Kidney tubule cell (primary cell): ENCODE results near the gene NUP155.
A peak's percentile ranks its signal among the peaks of the same experiment; 100 is the strongest.
"Not testable (repeated sequence)": the region's sequence is repeated elsewhere in the genome, so short reads cannot be mapped to it uniquely, and the experiment has no call there.

Source experiments
- DNase-seq: peaks from one replicate; pipeline ENCODE4 v3.0.0-alpha.2; 2018; ENCODE audit warnings: low spot score

Gene NUP155

DNA sequence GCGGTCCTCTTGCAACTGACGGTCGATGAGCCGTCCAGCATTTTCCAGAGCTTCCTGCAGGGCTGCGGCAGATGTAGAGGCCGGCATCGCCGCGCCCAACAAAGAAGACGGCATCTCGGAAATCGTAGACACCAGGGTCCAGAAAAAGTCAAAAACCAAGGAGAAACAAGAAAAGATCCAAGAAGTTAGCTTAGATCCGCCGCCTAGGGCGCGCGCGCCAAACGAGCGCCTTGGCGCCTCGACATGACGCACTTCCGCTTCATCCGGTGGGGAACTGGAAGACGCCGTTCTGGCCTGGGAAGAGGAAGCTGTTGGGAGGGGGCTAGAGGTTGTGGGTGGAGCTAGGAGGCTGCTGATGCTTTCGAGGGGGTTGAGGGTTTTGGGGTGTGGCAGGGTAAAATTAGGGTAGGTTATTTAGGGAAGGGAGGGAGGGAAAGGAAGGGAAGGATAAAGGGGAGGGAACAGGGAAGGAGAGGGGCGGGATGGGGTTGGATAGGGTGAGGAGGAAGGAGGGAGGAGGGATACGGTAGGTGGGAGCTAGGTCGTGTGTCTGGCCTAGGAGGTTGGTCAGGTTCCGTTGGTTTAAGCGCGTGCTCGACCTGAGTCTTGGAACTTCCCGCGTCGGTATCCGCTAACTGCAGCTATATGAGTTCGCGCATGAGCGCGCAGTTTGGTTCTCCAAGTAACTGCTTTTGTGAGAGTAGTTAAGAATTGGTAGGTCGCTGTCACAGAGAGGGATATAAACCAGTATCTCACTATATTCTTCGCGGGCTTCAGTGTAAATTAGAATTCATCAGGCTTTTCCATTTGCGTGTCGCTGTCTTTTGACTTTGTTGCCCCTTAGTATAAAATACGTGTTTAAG lies at the start of gene NUP155:
TSS of gene NUP155 (minus strand) at position 243 of the 863 bp plus-strand sequence. CDS start at position 114, 129 bp downstream.
- peak; percentile 98 for DNase-seq

DNA sequence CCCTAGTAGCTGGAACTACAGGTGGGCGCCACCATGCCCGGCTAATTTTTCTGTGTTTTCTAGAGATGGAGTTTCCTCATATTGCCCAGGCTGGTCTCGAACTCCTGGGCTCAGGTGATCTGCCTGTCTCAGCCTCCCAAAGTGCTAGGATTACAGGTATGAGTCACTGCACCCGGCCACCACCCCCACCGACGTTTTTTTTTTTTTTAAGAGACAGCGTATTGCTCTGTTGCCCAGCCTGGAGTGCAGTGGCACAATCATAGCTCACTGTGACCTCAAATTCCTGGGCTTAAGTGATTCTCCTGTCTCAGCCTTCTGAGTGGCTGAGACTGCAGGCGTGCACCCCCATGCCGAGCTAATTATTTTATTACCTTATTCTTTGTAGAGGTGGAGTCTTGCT lies 46.4 kb upstream of the NUP155 start:
- DNase-seq, result peak; percentile 10

DNA sequence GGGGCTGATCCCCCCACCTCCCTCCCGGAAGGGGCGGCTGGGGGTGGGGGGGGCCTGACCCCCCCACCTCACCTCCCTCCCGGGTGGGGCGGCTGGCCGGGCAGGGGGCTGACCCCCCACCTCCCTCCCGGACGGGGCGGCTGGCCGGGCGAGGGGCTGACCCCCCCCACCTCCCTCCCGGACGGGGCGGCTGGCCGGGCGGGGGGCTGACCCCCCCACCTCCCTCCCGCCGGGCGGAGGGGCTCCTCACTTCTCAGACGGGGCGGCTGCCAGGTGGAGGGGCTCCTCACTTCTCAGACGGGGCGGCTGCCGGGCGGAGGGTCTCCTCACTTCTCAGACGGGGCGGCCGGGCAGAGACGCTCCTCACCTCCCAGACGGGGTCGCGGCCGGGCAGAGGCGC lies 44.5 kb upstream of the NUP155 start:
- not testable (repeated sequence) for DNase-seq

DNA sequence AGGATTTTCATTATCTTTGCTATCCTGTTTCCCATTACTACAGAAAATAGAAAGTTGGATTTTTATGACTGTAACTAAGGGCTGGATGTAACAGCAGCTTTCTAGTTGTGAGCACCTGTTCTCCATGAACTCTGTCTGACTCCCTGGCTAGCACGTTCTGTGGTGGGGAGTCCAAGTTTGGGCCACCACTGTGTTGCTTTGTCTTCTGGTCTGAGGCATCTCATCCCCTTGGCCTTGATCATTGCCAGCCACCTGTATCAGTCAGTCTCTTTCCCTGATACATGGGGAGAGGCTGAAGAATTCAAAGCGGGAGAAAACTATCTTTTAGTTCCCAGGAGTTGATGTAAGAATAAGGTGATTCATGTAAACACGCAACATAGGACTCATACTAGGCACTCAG lies 41.6 kb upstream of the NUP155 start:
- no peak for DNase-seq

DNA sequence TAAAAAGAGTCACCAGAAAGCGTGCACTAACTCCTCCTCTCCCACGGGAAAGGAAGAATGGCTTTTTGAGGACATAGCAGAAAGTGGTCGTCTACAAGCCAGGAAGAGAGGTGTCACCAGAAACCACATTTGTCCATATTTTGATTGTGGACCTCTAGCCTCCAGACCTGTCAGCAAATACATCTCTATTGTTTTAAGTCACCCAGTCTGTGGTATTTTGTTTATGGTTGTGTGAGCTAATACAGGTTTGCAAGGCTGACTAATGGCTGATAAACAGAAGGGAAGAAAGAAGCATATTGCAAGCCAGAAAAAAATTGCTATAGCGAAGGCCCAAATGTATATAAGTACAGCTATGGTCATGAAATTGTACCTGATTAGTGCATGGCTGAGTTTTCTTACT lies 29.6 kb upstream of the NUP155 start:
- DNase-seq, result no peak

DNA sequence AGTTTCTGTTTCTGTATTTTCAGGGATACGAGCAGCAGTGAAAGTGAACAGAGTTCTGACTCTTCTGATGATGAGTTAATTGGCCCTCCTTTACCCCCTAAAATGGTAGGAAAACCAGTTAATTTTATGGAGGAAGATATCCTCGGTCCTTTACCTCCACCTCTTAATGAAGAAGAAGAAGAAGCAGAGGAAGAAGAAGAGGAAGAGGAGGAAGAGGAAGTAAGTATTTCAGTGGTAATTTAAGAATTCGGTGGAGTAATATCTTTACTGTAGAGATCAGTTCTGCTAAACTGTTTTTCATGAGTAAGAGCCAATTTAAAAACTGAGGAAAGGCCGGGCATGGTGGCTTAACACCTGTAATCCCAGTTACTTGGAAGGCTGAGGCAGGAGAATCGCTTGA lies 25.4 kb upstream of the NUP155 start:
- no peak for DNase-seq

DNA sequence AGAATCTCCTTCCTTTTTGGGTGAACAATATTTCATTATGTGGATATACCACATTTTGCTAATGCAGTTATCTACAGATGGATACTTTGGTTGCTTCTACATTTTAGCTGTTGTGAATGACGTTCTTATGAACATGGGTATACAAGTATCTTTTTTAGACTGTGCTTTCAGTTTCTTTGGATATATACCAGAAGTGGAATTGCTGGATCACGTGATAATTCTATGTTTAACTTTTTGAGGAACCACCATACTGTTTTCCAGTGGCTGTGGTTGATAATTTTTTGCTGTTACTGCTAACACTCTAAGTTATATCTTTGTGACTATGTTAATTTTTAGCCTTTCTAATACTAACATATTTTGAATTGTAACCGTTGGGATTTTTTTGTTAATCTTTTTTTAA lies 20.7 kb upstream of the NUP155 start:
- DNase-seq, result no peak

DNA sequence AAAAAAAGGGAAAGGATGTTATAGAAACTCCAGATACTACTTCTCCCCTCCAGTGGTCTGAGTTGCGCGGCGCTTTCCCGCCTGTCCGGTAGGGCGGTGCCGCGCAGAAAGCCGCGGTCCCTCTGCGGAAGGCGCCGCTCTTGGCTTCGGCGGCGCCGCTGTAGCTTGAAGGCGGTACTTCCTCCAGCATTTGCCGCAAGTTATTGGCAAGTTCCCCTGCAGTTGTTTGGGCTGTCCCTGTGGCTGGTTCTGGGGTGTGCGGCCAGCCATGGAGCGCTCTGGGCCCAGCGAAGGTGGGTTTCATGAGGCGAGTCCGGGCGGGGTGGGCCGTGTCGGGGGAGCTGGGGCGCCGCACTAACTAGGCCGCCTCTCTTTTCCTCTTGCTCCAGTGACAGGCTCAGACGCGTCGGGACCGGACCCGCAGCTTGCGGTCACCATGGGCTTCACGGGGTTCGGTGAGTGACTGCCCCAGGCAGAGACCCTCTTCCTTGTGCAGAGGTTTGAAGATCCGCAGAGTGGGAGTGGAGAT lies 8.3 kb upstream of the NUP155 start, which contains the start of gene WDR70:
TSS of gene WDR70 (plus strand) at position 219 of the 529 bp plus-strand sequence. CDS start at position 269, 50 bp downstream.
- DNase-seq, result peak; percentile 92

DNA sequence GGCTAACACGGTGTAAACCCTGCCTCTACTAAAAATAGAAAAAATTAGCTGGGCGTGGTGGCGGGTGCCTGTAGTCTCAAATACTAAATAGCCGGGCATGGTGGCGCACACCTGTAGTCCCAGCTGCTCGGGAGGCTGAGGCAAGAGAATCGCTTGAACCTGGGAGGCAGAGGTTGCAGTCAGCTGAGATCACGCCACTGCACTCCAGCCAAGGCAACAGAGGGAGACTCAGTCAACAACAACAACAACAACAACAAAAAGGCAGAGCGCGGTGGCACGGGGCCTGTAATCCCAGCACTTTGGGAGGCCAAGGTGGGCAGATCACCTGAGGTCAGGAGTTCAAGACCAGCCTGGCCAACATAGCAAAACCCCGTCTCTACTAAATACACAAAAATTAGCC lies 7.2 kb upstream of the NUP155 start:
- DNase-seq, result not testable (repeated sequence)

DNA sequence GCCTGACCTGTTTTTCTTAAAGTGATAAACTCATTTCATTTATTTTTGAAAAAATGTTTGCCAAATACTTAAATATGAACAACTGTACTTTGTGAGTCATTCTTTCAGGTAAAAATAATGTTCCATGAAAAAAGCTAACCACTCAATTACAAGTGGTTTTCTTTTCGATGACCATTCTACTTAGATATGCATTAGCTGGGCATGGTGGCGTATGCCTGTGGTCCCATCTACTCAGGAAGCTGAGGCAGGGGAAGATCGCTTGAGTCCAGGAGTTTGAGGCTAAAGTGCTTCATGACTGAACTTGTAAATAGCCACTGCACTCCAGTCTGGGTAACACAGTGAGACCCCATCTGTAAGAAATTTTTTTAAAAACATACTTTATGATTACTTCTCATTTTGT lies 4.2 kb upstream of the NUP155 start:
- DNase-seq, result no peak

DNA sequence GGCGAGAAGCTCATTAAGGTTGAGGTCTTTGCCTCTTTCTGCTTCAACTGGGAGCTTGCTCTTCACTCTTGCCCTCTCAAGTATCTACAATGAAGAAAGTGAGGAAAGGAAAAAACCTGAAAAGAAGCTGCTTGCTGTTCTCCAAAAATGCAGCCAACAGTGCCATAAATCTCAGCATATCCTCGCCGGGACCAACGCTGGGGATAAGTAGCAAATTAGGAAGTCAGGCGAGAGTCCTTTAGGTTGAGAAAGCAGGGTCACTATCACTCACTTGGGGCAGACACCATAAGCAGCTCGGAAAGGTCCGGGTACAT lies 399 bp downstream of the NUP155 start:
- no peak for DNase-seq

DNA sequence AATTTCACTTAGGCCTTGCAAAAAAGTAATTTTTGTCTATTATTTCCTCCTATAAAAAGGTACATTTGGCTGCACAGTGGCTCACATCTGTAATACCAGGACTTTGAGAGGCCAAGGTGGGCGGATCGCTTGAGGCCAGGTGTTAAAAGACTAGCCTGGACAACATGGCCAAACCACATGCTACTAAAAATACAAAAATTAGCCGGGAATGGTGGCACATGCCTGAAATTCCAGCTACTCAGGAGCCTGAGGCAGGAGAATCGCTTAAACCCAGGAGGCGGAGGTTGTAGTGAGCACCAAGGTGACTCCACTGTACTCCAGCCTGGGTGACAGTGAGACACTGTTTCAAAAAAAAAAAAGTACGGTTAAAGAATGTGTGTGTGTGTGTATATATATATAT lies 15.7 kb downstream of the NUP155 start:
- DNase-seq, result no peak

DNA sequence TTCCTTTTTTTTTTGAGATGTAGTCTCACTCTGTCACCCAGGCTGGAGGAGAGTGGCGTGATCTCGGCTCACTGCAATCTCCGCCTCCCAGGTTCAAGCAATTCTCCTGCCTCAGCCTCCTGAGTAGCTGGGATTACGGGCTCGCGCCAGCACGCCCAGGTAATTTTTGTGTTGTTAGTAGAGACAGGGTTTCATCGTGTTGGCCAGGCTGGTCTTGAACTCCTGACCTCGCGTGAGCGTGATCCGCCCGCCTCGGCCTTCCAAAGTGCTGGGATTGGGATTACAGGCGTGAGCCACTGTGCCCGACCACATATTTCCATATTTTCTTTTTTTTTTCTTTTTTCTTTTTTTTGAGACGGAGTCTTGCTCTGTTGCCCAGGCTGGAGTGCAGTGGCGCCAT lies 28.2 kb downstream of the NUP155 start:
- not testable (repeated sequence) for DNase-seq

DNA sequence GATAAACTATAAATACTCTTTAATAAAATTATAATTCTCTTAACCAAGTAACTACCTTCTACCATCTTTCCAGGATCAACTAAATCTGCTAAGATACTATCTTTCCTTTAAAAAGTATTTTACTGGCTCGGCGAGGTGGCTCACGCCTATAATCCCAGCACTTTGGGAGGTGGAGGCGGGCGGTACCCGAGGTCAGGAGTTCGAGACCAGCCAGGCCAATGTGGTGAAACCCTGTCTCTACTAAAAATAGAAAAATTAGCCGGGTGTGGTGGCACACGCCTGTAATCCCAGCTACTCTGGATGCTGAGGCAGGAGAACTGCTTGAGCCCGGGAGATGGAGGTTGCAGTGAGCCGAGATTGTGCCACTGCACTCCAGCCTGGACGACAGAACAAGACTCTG lies 36.2 kb downstream of the NUP155 start:
- DNase-seq, result not testable (repeated sequence)

DNA sequence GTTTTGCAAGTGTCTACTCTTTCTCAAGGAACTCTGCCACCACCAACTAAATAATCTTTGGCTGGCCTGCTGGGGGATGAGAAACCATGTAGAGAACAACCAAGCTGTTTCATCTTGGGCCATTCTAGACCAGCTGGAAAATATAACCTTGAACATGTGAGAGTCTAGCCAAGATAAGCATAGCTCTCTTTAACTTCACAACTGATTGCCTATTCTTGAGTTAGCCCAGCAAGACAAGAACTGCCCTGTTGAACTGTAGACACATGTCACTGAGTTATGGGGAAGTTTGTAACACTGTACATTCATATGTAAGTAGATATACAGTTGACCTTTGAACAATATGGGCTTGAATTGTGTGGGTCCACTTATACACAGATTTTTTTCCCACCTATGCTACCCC lies 44.4 kb downstream of the NUP155 start:
- DNase-seq, result no peak

DNA sequence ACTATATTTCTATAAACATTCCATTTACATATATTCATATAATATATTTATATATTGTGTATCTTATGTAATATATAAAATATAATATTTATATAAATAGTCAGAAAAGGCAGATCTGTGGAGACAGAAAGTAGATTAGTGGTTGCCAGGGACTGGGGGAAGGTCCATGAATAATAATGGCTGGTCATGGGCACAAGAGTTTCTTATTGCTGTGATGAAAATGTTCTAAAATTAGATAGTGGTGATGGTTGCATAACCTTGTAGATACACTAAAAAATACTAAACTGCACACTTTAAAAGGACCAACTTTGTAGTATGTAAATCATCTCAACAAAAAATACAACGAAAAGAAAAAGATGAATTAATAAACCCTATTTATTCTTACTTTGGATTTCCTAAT lies 47.3 kb downstream of the NUP155 start:
- DNase-seq, result no peak

DNA sequence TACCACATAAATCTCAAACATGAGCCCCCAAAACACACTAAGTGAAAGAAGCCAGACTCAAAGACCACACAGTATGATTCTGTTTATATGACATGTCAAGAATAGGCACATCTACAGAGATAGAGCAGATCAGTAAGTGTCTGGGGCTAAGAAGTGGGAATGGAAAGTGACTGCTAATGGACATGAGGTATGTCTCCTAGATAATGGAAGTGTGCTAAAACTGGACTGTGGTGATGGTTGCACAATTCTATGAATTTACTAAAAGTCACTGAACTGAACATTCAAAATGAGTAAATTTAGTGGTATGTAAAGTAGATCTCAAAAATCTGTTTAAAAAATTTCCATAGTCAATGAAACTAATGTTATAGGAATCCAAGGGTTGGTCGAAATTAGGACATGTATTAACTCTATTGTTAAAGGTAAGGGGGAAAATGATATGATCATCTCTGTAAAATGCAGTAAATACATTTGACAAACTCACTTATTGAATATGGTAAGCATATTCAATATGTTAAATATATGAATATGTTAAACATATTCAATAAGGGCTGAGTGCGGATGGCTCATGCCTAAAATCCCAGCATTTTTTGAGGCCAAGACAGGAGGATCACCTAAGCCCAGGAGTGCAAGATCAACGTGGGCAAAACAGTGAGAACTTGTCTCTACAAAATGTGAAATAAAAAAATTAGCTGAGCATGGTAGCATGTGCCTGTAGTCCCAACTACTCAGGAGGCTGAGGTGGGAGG lies 51.7 kb downstream of the NUP155 start:
- no peak for DNase-seq

DNA sequence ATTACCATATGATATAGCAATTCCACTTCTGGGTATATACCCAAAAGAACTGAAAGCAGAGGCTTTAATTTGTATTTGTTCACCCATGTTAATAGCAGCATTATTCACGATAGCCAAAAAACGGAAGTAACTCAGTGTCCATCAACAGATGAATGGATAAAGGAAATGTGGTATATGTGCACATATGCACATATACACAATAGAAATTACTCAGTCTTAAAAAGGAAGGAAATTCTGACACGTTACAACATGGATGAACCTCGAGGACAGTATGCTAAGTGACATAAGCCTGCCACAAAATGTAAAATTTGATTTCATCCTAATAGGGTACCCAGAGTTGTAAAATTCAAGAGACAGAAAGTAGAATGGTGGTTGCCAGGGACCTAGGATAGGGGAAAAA lies 54.9 kb downstream of the NUP155 start:
- DNase-seq, result no peak

DNA sequence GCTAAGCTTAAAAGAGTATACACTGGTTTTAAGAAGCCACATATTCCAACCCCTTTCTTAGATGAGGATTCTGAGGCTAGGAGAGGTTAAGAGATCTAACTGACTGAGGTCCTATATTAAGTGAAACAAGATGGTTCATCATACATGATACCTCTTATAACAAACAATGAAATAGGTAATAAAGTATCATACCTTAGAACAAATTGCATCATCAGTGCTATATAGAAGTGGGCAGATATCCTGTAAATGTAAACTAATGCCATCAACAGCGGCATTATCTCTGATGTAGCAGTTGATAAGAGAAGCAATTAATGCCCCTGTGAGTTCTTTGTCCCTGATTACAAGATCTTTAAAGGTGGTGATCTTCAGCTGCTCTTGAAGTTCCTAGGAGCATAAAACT lies 60.5 kb downstream of the NUP155 start:
- DNase-seq, result no peak

DNA sequence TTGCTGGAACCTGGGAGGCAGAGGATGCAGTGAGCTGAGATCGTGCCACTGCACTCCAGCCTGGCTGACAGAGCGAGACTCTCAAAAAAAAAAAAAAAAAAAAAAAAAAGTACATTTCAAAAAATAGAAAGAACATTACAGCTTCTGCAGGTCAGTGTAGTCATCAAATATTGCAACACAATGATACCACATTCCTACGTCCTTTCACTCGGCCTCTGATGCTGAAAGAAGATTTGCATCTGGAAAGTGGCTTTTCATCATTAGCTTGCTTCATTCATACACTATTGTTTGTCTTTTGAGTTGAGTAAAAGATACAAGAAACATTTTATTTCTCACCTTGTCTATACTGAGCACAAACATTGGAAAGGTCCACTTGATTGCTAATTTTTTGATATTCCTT lies 62.1 kb downstream of the NUP155 start:
- no peak for DNase-seq

DNA sequence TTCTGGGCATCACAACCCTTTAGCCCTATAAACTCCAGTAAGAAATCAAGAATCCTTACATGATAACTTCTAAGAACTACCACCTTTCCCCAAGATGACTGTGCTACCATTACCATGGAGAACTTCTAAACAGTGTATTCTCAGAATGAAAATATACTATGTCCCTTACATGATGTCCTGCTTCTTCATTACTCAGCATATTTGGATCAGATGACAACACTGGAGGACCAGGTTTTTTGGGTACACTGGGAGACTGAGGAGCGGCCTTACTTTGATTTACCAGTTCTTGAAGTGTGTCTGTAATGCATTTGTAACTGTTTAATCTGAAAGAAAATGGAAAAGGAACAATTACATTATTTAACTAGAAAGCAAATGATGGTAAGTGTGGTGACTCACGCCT lies 66.0 kb downstream of the NUP155 start:
- DNase-seq, result no peak

DNA sequence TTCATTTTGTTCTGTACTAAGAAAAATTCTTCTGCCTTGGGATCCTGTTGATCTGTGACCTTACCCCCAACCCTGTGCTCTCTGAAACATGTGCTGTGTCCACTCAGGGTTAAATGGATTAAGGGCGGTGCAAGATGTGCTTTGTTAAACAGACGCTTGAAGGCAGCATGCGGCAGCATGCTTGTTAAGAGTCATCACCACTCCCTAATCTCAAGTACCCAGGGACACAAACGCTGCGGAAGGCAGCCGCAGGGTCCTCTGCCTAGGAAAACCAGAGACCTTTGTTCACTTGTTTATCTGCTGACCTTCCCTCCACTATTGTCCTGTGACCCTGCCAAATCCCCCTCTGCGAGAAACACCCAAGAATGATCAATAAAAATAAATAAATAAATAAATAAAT lies 74.6 kb downstream of the NUP155 start:
- DNase-seq, result not testable (repeated sequence)

DNA sequence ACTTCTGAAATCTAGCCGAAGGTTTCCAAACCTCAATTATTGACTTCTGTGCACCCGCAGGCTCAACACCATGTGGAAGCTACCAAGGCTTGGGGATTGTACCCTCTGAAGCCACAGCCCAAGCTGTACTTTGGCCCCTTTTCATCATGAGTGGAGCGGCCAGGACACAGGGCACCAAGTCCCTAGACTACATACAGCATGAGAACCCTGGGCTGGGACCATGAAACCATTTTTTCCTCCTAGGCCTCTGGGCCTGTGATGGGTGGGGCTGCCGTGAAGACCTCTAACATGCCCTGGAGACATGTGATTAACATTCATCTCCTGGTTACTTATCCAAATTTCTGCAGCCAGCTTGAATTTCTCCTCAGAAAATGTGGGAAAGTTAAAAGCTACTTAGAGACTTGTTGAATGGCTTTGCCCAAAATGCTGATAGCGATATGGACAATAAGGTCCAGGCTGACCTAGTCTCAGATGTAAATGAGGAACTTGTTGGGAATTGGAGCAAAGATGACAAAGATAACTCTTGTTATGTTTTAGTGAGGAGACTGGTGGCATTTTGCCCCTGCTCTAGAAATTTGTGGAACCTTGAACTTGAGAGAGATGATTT lies 87.6 kb downstream of the NUP155 start:
- no peak for DNase-seq
